ENCODE data around the gene DAPK2.

DAPK2 gene

DNA sequence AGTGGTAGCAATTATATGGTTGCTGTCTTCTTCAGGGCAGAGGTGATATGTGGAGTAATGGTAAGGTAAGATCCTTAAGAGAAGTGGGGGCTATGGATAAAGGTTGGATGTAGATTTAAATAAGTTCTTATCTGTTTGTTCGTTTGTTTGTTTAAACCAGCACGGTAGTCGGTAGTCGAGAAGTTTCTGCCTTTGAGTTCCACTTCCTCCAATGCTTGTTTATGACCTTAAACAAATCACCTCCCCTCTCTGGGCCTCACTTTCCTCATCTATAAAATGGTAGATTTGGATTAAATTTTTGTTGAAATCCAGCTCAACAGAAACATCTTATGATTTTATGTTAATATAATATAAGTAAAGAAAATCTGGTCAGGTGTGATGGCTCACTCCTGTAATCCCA, 11.8 kb downstream of the DAPK2 start:
- Histone ChIP-seq H3K4me3 (ENCODE audit: low read length, poor library complexity, severe bottlenecking) (no peak overlapping the region), H3K4me2 (ENCODE audit: low read depth, low read length, poor library complexity, severe bottlenecking) (no peak overlapping the region), H3K4me1 (ENCODE audit: insufficient read depth, low read length, poor library complexity, severe bottlenecking) (no peaks in the 10 kb centered on the region), H3K9ac (ENCODE audit: low read depth, low read length, poor library complexity, severe bottlenecking) (no peak overlapping the region), H4K20me1 (ENCODE audit: insufficient read depth, low read length, poor library complexity, severe bottlenecking) (no peaks in the 10 kb centered on the region), H3K9me3 (ENCODE audit: insufficient read depth, low read depth, low read length) (no peaks in the 10 kb centered on the region), H3K36me3 (ENCODE audit: insufficient read depth, low read length) (no peaks in the 10 kb centered on the region), H3K79me2 (ENCODE audit: insufficient read depth, low read length) (no peaks in the 10 kb centered on the region), H3K27me3 (ENCODE audit: insufficient read depth, low read length, poor library complexity, severe bottlenecking) (no peaks in the 10 kb centered on the region), H3F3A (ENCODE audit: low read depth) (no peaks in the 10 kb centered on the region), H2AFZ (ENCODE audit: low read length) (no peak overlapping the region), H3K9me2 (replicated peaks; ENCODE audit: low read depth, low read length) (no peaks in the 10 kb centered on the region)
- TF ChIP-seq EZH2phosphoT487 (IDR thresholded peaks at IDR 0.05; ENCODE audit: borderline replicate concordance): no peak
- TF ChIP-seq, protein P1, sequence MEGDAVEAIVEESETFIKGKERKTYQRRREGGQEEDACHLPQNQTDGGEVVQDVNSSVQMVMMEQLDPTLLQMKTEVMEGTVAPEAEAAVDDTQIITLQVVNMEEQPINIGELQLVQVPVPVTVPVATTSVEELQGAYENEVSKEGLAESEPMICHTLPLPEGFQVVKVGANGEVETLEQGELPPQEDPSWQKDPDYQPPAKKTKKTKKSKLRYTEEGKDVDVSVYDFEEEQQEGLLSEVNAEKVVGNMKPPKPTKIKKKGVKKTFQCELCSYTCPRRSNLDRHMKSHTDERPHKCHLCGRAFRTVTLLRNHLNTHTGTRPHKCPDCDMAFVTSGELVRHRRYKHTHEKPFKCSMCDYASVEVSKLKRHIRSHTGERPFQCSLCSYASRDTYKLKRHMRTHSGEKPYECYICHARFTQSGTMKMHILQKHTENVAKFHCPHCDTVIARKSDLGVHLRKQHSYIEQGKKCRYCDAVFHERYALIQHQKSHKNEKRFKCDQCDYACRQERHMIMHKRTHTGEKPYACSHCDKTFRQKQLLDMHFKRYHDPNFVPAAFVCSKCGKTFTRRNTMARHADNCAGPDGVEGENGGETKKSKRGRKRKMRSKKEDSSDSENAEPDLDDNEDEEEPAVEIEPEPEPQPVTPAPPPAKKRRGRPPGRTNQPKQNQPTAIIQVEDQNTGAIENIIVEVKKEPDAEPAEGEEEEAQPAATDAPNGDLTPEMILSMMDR (conservative IDR thresholded peaks at IDR 0.05; ENCODE audit: low read length): no peak

DNA sequence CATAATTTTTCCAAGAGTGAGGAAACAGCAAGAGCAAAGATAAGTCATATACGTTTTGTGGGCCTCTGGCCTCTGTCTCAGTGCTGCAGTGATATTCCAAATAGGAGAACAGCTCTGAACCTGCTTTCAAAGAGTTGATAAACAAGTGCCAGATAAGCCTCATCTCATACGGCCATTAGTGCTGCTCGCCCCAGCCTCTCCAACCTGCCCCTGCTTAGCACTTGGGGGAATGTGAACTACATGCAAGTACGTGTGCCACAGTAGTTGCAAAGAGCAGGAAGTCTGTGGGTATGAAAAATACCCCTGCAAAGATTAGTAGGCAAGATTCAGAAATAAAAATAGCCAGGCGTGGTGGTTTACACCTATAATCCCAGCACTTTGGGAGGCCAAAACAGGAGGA, 14.0 kb downstream of the DAPK2 start:
- no peaks in the 10 kb centered on the region for H3K27me3 ChIP-seq (ENCODE audit: insufficient read depth, low read length, poor library complexity, severe bottlenecking)
- H3K79me2 ChIP-seq (ENCODE audit: insufficient read depth, low read length): no peaks in the 10 kb centered on the region
- H3K9me3 ChIP-seq (ENCODE audit: insufficient read depth, low read depth, low read length): no peaks in the 10 kb centered on the region
- H3F3A ChIP-seq (ENCODE audit: low read depth): no peaks in the 10 kb centered on the region
- no peaks in the 10 kb centered on the region for H3K9me2 ChIP-seq (replicated peaks; ENCODE audit: low read depth, low read length)
- H2AFZ ChIP-seq (ENCODE audit: low read length): no peak overlapping the region
- no peaks in the 10 kb centered on the region for H3K36me3 ChIP-seq (ENCODE audit: insufficient read depth, low read length)
- H4K20me1 ChIP-seq (ENCODE audit: insufficient read depth, low read length, poor library complexity, severe bottlenecking): no peaks in the 10 kb centered on the region
- no peaks in the 10 kb centered on the region for H3K4me1 ChIP-seq (ENCODE audit: insufficient read depth, low read length, poor library complexity, severe bottlenecking)
- no peak overlapping the region for H3K4me2 ChIP-seq (ENCODE audit: low read depth, low read length, poor library complexity, severe bottlenecking)
- no peak overlapping the region for H3K4me3 ChIP-seq (ENCODE audit: low read length, poor library complexity, severe bottlenecking)
- no peak overlapping the region for H3K9ac ChIP-seq (ENCODE audit: low read depth, low read length, poor library complexity, severe bottlenecking)
- TF ChIP-seq, protein P1 (conservative IDR thresholded peaks at IDR 0.05; ENCODE audit: low read length): no peak
- no peak for TF ChIP-seq EZH2phosphoT487 (IDR thresholded peaks at IDR 0.05; ENCODE audit: borderline replicate concordance)

DNA sequence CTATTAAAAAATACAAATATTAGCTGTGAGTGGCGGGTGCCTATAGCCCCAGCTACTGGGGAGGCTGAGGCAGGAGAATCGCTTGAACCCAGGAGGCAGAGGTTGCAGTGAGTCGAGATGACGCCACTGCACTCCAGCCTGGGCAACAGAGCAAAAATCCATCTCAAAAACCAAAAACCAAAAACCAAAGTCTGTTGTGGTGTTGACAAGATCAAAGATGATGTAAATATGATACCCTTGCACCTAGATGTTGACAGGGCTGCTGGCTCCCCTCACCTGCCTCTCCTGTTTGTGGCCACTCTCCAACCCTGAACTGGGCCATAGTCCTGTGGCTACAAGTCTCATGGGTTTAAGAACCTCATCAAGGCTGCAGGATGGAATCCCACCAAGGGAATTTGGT, 16.2 kb downstream of the DAPK2 start:
- Histone ChIP-seq H2AFZ (ENCODE audit: low read length) (no peak overlapping the region), H3K9ac (ENCODE audit: low read depth, low read length, poor library complexity, severe bottlenecking) (no peak overlapping the region), H3K27me3 (ENCODE audit: insufficient read depth, low read length, poor library complexity, severe bottlenecking) (no peaks in the 10 kb centered on the region), H3K9me2 (replicated peaks; ENCODE audit: low read depth, low read length) (no peaks in the 10 kb centered on the region), H4K20me1 (ENCODE audit: insufficient read depth, low read length, poor library complexity, severe bottlenecking) (no peaks in the 10 kb centered on the region), H3K4me2 (ENCODE audit: low read depth, low read length, poor library complexity, severe bottlenecking) (no peak overlapping the region), H3K4me1 (ENCODE audit: insufficient read depth, low read length, poor library complexity, severe bottlenecking) (no peaks in the 10 kb centered on the region), H3K79me2 (ENCODE audit: insufficient read depth, low read length) (no peaks in the 10 kb centered on the region), H3F3A (ENCODE audit: low read depth) (no peaks in the 10 kb centered on the region), H3K36me3 (ENCODE audit: insufficient read depth, low read length) (no peaks in the 10 kb centered on the region), H3K9me3 (ENCODE audit: insufficient read depth, low read depth, low read length) (no peaks in the 10 kb centered on the region), H3K4me3 (ENCODE audit: low read length, poor library complexity, severe bottlenecking) (no peak overlapping the region)
- TF ChIP-seq, protein P1 (conservative IDR thresholded peaks at IDR 0.05; ENCODE audit: low read length): no peak
- TF ChIP-seq EZH2phosphoT487 (IDR thresholded peaks at IDR 0.05; ENCODE audit: borderline replicate concordance): no peak

All from Loucy (cell line).